ENCODE results near the gene ABI3BP.

The ABI3BP gene

DNA sequence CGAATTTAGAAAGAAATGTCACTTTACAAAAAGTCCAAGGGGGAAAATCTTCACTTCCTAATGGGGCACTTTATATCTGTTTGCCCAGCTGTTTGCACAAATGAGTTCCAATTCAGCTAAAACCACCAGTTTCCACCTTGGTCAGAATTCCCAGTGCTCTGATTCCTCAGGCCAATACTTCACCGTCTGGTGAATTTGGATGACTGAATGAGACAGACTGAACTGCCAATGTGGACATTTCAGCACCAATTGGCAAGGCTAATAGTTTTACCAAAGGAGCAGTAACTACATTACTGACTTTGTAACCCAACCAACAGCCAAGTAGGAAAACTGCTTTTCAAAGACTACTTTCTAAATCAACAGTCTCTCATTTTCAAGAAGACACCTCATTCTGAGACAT, 51.8 kb downstream of the ABI3BP start:
- DNase-seq (ENCODE audit: low read depth in 2 of 2) = no peak

DNA sequence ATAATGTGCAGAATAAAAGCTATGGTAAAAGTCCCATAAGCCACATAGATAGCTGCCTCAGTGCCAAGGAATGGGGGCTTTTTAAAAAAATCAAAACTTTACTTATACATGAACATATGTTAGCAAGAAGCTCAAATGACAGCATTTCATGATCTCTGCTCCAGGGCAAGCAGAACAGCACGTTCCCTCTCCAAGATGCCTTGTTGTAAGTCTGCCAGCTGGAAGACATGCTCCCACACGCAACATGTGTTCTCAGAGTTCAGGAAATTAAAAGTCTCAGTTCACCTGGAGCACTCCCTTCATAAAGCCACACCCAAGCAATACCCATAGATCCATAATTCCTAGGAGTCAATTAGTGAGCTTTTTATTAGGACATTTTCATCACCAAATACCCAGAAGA, 52.2 kb downstream of the ABI3BP start:
- DNase-seq (ENCODE audit: low read depth in 2 of 2) = no peak

DNA sequence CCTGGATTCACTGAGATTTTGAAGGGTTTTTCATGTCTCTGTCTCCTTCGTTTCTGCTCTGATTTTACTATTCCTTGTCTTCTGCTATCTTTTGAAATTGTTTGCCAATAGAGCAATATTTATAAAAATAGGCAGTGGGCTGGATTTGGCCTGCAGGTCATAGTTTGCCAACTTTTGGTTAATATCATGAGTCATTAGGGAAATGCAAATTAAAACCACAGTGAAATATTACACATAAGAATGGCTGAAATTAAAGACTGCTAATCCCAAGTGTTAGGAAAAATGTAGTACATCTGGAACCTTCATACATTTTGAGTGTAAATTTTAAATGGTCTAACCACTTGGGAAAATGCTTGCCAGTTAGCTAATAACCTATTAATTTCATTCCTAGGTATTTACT, 56.3 kb downstream of the ABI3BP start:
- no peak for DNase-seq (ENCODE audit: low read depth in 2 of 2)

DNA sequence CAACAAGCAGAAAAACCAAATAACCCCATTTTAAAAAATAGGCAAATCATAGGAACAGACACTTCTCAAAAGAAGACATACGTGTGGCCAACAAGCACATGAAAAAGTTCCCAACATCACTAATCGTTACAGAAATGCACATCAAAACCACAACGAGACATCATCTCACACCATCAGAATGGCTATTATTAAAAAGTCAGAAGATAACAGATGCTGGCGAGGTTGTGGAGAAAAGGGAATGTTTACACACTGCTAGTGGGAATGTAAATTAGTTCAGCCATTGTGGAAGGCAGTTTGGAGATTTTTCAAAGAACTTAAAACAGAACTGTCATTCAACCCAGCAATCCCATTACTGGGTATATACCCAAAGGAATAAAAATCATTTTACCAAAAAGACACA, 60.7 kb downstream of the ABI3BP start:
- no peak for DNase-seq (ENCODE audit: low read depth in 2 of 2)

DNA sequence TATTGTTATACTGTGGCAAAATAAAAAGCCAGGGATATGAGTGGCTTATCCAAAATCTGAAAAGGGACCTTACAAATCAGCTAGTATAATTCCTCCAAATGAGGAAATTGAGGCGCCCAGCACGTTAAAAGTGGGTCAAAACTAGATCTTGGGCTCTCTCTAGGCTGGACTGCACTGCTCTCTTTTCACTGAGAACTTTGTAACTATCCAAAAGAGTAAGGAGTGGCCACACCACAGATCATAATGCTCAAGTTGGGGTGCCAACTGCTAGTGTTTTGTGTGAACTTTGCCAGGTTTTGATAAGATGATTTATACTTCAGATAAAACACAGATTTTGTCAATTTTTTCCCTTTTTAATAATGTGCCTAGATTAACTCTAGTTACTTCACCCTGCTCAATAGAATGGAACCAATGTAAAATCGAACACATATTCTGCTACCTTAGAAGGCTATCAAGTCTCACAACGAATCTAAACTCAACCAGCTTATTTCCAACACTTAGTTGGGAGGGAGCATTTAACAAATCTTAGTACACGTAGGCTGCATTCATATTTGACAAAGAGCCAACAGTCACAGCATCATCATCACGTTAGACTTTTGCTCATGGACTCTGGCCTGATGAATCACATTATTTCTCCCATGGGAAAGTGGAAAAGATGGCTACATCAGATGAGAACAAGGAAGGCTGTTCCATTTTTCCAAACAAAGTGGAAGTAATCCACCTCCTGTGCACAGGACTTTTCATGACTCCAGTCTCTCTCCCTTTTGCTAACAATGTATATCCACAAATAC, 64.4 kb downstream of the ABI3BP start:
- DNase-seq (ENCODE audit: low read depth in 2 of 2) = no peak

DNA sequence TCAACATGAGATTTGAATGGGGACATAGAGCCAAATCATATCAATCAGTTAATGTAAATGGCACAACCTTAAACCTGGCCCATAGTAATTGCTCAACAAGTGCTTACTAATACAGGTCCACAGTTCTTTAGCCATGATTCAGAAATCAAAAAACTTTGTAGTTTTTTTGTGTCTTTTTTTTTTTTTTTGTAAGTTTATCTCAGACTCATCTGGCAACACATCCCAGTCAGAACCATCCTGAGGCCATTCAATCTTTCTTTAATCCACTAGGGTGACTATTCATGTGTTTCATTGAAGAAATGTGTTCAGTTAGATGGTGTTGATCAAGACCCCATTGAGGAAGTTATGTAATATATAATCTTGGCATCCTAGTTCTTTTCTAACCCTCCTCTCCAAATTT, 65.4 kb downstream of the ABI3BP start:
- no peak for DNase-seq (ENCODE audit: low read depth in 2 of 2)

DNA sequence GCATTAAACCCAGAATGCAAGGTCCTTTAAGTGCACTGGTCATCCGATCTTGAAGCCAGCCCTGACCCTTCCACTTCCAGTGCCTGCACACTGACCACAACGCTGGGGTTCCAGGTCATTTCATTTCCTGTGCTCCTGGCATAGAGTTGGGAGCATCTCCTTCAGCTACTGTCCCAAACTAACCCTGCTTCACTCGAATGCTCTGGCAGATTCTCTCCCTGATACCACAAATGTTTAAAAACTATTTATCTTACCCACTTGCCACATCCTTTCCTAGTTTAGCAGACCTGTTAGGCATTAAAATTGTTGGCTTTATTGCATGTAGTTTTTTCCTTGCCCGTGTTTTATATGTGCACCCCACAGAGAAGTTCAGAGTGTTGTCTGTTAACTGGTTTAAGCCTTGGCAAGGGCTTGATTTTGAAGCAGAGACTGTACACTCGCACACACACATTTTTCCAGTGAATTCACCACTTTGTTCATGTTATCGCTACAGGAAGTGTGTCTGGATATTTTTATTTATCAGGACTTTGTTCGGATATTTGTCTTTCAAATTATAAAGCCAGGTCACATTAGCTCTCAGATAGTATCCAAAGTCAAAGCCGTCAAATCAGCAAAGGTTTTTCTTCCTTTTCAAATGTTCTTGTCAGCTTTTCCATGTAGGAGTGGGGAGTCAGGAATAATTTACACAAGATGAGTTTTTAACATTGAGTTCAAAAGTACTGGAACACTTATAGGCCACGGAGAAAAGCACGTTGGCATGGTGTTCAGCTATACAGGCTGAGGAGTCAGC, 77.3 kb downstream of the ABI3BP start:
- no peak for DNase-seq (ENCODE audit: low read depth in 2 of 2)

DNA sequence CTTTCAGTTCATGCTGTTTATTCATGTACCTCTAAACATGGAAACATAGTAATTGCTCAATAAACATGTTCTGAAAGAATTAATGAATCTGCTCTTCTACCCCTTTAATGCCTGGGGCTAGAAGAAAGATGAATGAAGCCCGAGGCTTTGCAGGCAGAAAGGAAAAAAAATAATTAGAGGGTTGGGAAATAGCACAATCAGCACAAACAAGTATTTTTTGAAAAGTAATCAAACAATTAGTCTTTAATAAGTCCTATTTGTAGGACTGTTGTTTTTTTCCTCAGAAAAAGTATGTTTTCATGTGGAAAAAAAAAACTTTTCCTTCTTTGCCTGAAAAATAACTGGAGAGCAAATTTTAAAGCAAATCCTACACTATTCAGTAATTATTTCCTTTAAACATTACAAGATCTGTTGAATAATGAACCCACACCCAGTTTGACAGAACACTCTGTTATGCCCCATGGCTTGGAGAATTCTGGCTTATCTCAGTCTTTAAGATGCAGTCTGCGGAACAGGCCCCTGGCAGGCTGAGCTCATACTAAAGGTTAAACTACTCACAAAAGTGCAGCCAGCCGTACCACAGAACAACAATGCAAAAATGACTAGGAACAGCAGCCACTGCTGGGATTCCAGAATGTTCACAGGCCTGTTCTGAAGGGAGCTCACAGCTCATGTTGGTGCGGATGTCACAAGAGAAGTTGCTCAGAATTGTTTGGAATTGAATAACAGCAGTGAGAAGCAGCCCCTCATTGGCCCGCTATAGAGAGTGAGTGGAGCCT, 79.2 kb downstream of the ABI3BP start:
- DNase-seq (ENCODE audit: low read depth in 2 of 2) = no peak

DNA sequence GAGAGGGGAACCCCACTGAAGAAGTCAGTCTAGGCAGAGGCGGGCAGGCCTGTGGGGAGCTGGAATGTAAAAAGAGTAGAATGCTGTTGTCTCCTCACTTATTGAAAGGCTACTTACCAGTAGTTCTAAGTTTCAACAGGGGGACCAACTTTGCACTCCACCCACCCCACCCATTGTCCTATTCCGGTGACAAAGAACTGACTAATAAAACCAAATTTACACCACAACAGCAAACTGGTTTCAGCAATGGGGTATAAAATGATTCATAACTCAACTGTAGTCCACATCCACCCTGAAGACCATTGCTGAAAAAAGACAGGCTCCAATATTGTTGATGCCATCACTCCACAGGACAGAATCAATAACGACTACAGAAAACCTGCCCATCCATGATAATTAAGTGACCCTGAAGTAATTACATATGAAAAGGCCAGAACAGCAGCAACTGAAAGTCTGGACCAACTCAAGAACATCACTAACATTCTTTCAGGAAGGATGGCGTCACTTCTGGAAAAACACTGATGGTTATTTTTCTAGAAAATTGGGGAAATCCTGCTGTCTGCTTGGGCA, 80.2 kb downstream of the ABI3BP start:
- no peak for DNase-seq (ENCODE audit: low read depth in 2 of 2)

DNA sequence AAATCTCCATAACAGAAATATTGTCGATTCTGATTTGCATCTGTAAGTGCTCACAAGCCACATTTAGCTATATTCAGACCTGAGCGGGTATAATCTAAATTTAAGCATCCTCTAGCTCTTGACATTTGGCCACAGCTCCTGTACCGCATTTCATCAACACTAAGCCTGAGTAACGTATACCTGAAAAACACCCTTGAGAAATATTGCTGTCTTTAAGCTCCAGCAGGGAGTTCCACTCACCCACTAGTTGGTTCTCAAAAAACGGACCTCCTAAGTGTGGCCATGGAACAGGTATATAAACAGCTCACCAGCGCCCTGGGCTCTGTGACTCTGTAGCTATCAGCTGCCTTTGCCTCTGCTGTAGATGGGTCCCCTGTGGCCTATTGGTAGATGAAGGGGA, 80.7 kb downstream of the ABI3BP start:
- DNase-seq (ENCODE audit: low read depth in 2 of 2) = no peak

DNA sequence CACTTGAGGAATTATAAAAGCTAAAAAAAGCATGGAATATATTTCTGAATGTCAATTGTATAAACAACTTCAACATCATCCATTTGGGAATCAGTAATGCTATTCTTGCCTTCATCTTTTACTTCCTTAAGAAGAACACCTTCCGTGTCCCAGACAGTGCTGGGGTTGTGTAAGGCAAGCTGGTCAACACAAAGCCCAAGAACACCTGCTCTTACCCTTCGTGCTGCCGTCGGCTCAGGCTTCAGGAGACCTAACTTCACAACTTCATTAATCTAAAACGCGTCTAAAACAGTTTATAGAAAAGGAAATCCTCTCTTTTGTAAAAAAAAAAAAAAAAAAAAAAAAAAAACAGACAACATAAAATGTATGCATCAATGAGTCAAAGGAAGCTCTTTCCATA, 81.3 kb downstream of the ABI3BP start:
- DNase-seq (ENCODE audit: low read depth in 2 of 2) = no peak

DNA sequence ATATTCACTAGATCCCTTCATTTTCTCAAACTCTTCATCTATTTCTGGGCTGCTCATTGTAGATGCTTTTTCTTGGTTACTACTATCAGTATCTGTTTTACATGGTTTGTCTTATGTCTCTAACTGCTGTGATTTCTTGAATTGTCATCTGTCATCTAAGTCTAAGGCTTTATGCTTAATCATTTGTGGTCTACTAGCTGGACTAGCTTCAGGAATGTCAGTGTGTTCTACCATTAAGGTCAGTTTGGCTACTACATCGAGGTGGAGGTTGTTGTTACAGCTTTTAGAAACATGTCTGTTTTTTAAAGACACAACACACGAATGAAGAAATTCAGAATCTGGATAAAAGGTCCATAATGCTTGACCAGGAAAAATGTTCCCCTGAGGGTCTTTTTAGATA, 82.2 kb downstream of the ABI3BP start:
- no peak for DNase-seq (ENCODE audit: low read depth in 2 of 2)

DNA sequence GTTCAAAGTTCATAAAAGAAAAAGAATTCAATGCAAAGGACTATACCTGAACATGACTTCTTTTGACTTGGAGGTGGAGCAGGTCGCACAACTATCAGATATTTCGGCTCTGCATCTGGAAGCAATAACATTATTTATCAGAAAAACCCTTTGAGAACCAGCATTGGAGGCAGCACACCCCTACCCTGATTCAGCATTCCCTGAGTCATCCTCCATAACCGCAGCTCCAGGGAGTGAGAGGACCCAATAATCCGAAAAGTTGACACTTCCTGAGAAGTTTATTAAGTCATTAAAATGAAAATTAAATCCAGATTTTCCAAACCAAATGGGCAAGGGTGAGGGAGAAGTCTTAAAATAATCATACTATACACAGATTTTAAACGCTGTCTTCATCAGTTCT, 90.6 kb downstream of the ABI3BP start:
- no peak for DNase-seq (ENCODE audit: low read depth in 2 of 2)

DNA sequence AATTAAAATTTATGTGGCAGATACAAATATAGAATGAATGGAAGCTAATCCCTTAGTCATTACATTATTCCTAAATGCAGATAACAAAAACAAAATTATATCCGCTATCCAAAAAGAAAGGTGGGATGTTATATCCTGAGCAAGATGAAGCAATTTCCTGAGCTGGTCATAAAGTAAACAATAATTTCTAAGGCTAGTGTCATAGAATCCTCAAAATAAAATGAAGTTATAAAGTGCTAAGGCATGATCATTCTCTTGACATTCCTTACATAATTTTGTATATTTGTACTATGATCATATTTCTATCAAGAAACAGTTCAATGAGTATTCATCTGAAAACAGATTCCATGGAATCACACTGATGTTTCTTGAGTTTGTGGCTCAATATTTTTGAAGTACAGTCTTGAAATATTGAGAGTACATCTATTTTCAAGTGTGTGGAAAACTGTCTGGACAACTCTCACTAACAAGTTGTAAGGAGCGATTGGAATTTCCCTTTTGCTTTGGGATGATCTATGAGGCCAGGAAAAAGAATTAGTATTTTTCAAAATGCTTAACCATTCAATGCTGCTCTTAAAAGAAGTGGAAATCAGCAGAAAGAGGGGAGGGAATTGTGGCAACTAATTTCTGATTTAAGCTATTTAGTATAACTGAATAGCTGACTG, 92.4 kb downstream of the ABI3BP start:
- no peak for DNase-seq (ENCODE audit: low read depth in 2 of 2)

DNA sequence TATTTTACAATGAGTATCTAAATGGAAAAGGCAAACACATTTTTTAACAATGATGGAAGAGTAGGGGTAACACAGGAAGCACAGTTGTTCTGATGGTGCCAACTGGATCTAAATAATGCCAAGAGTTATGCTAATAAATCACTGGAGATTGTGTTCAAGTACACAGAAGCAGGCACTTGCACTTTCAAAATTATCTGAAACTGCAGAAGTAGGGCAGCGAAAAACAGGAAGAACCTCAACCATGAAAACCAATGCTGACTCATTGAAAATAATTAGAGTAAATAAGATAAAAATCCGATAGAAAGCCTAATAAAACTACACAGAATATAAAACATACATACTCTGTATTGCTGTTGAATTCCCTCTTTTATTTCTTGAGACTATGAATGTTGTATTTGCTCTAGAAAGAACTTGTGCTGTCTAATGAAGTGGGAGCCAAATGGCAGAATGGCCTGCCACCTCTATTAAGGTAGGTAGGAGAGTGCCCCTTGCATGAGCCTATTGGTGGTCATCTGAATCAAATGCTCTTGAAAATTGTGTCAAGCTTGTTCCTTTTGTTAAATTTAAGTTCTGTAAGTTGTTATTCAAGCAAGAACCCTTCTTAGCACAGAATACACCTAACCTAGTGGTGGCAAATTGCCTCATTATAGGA, 93.7 kb downstream of the ABI3BP start:
- DNase-seq (ENCODE audit: low read depth in 2 of 2) = no peak

DNA sequence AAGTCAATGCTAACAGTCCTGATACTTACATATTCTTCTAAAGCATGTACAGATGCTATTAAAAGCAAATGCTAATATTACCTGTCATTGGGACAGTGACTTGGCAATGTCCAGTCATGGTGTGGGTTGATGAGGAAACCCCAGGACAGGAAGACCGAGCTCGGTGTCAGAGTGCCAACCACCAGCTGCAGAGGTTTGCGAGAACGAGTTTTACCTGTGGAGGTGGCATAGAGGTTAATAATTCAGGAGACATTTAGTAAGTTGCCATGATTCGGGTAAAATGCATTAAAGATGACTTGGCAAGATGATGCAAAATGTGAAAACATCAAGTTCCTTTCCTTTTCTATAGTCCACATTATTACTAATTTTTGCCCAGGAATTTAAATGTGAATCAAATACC, 94.5 kb downstream of the ABI3BP start:
- no peak for DNase-seq (ENCODE audit: low read depth in 2 of 2)

DNA sequence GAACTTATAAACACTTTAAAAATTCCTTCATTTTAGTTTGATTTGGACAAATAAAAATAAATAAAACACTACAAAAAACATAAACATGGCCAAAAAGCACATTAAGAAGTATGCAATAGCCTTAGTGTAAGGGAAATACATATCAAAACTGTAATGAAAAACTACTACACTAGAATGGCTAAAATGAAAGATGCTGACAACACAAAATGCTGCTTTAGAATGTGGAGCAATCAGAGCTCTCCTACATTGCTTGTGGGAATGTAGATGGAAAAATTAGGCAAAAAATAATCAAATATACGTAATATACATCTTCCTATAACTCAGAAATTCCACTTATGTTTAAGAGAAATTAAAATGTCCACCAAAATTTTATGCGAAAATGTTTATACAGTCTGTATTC, 96.2 kb downstream of the ABI3BP start:
- DNase-seq (ENCODE audit: low read depth in 2 of 2) = no peak

DNA sequence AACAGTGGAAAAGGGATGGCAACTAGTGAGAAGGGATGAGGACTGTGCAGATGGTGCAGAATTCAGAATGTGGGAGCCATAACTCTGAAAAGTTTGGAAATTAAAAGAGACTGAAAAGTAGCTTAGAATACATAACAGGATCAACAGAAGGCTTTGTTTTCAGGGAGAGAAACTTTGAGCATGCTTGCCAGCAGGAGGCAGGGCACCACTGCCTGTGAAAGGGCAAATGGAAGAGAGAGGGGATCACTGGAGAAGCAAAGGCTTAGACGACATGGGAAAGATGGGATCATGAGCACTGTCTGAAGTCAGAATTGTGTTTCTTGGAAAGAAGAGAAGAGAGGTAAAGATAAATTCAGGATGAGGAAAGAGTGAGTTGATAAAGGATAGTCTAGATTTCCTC, 99.6 kb downstream of the ABI3BP start:
- no peak for DNase-seq (ENCODE audit: low read depth in 2 of 2)

DNA sequence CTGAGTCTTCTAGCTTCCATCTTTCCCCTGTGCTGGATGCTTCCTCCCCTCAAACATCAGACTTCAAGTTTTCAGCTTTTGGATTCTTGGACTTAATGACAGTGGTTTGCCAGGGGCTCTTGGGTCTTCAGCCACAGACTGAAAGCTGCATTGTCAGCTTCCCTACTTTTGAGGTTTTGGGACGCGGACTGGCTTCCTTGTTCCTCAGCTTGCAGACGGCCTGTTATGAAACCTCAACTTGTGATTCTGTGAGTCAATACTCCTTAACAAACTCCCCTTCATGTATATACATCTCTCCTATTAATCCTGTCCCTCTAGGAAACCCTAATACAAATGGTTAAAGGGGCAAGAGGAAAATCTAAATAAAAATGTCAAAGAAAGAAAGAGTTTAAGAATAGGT, 100.1 kb downstream of the ABI3BP start:
- DNase-seq (ENCODE audit: low read depth in 2 of 2) = no peak

DNA sequence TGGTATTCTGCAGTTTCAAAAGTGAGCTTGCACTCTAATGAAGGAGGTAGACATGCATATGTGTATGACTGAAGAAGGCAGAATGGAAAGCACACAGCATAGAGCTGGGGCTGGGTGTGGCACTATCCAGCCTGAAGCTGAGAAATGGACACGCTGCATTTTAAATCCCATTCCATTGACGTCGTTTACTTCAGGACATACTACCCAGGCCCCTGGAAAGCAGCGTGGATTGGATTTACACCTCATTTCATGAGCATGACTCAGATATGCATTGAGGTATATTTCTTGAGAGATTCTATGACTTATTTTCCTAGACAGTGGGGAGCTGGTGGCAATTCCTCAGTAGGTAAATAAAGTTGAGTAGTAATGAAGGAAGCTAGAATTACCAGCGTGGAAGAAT, 101.4 kb downstream of the ABI3BP start:
- DNase-seq (ENCODE audit: low read depth in 2 of 2) = no peak

DNA sequence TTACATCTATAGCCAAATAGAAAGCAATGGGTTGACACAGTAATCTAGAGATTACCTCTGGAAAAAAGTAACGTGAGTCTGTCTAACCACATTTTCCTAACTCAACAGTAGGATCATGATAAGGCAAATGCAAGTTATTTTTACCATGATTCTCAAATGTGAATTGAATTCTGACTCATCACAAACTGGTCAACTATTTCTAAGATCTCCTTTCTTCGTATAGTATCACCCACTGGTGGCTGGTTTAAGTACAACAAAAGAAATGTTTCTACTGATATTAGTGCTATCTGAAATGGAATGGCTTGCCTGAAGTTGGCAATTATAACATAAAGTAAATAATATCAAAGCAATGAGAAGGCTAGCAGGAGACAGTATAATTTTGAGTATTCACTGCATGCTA, 102.2 kb downstream of the ABI3BP start:
- DNase-seq (ENCODE audit: low read depth in 2 of 2) = no peak

All from stimulated activated CD8-positive, alpha-beta memory T cell treated with anti-CD3 and anti-CD28 coated beads, Interleukin-15, amount 100 ng/mL, for 4 hours (primary cell).